Measurements from ENCODE around the gene CIDEB. TPM values are rescaled to one million over a fixed set of nuclear protein-coding genes. Genes with fewer than 3 reads are reported as not detected.

Gene CIDEB
- total RNA-seq, 1 experiment from 2014 or later = 0.48 TPM

DNA sequence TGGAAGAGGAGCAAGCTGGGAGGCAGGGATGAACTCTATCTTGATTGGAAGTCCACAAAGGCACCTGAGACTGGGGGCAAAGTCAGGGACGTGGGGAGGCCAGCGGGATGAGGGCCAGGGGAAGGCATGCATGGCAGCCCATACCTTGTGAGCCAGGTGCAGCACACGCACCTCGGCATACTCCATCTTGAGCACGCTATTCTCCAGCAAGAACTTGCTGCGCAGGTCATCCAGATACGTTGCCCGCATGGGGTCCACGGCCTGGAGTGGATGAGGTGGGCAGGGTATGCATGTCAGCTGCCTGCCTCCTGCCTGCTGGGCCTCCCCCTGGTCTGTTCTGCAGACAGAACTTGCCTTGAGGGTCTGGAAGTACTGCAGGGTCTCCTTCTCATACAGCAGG is 40.3 kb downstream of the CIDEB start:
- DNase-seq = no peak
- no peak overlapping the region for H3K4me3 ChIP-seq (ENCODE audit: insufficient read depth, low read depth, low read length)
- H3K27me3 ChIP-seq (ENCODE audit: control insufficient read depth, insufficient read depth, low read length) = no peaks in the 10 kb centered on the region
- H3K36me3 ChIP-seq (replicated peaks; ENCODE audit: control insufficient read depth, insufficient read depth, low read length) = peaks cover 2% of the 10 kb centered on the region; the same call in 1 of the 2 replicates

DNA sequence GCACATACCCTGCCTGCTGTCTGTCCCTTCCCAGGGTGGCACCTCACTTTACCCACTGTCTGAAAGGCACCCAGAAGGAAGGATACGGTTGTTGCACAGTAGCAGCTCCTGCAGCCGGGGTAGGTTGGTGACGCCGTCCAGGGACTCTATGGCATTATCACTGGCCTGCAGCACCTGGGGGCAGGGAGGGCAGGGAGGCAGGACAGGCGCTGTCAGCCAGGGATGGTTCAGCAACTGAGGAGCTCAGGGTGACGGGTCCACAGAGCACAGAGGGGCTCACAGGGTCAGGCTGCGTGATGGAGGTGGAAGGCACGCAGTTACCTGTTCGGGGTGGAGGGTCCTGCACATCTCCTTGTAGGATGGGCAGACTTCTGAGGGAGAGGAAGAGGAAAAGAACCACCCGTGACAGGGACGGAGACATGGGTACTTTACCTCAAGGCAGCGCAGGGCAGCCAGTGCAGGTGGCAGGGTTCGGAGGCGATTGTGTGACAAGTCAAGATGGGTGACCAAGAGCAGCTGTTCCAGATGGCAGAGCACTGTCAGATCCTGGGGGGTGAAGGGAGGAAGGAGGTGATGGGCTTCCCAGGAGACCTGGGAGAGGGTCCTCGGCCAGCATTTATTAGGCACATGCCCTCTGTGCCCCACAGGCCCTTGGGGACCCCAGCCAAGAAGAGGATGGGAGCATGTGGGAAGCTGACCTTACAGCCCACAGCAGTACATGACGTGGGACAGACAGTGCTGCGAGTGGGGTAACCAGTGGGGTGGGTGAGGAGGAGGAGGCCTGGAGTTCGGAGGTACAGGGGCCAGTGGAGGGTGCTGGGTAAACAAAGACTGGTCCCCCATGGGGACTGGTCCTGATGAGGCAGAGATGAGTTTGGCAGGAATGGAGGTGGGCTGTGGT is 41.2 kb downstream of the CIDEB start:
- peaks cover 2% of the 10 kb centered on the region; the same call in 1 of the 2 replicates for H3K36me3 ChIP-seq (replicated peaks; ENCODE audit: control insufficient read depth, insufficient read depth, low read length)
- no peak overlapping the region for H3K4me3 ChIP-seq (ENCODE audit: insufficient read depth, low read depth, low read length)
- H3K27me3 ChIP-seq (ENCODE audit: control insufficient read depth, insufficient read depth, low read length) = no peaks in the 10 kb centered on the region
- no peak for DNase-seq

DNA sequence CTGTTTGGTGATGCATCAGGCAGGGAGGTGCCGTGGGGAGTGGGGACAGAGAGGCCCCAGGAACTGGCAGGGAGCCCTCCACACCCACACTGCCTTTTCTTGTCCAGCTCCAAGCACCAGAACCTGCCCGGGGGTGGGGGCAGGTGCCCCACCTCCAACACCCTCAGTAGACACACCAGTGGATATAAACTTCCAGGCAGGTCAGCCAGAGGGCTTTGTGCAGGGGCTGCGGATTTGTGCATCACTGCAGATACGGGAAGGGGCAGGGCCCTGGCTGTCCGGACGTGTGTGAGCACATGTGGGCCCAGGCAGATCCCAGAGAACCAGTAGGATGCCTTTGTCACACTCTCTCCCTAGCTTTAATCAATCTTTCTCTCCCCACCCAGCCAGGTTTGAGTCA is 43.5 kb downstream of the CIDEB start:
- peaks cover 2% of the 10 kb centered on the region; the same call in 1 of the 2 replicates for H3K36me3 ChIP-seq (replicated peaks; ENCODE audit: control insufficient read depth, insufficient read depth, low read length)
- H3K27me3 ChIP-seq (ENCODE audit: control insufficient read depth, insufficient read depth, low read length) = no peaks in the 10 kb centered on the region
- H3K4me3 ChIP-seq (ENCODE audit: insufficient read depth, low read depth, low read length) = no peak overlapping the region
- DNase-seq = no peak

GRCh38 chr14:24263848-24264247 is 43.9 kb downstream of the CIDEB start:
- Histone ChIP-seq H3K4me3 (ENCODE audit: insufficient read depth, low read depth, low read length) (no peak overlapping the region), H3K36me3 (replicated peaks; ENCODE audit: control insufficient read depth, insufficient read depth, low read length) (peaks cover 2% of the 10 kb centered on the region; the same call in 1 of the 2 replicates), H3K27me3 (ENCODE audit: control insufficient read depth, insufficient read depth, low read length) (no peaks in the 10 kb centered on the region)
- DNase-seq = no peak

GRCh38 chr14:24262821-24263733 is 44.7 kb downstream of the CIDEB start, which contains the start of gene TGM1:
TGM1 (minus strand) TSS chr14:24263177; CDS start chr14:24262352, 825 bp downstream.
- Histone ChIP-seq H3K36me3 (replicated peaks; ENCODE audit: control insufficient read depth, insufficient read depth, low read length) (peaks cover 2% of the 10 kb centered on the region; the same call in 1 of the 2 replicates), H3K4me3 (ENCODE audit: insufficient read depth, low read depth, low read length) (no peak within 1 kb of the TSS), H3K27me3 (ENCODE audit: control insufficient read depth, insufficient read depth, low read length) (no peaks in the 10 kb centered on the region)
- peak; percentile 84 for DNase-seq

- Histone ChIP-seq H3K4me3 (ENCODE audit: insufficient read depth, low read depth, low read length) (no peak overlapping the region), H3K36me3 (replicated peaks; ENCODE audit: control insufficient read depth, insufficient read depth, low read length) (no peaks in the 10 kb centered on the region), H3K27me3 (ENCODE audit: control insufficient read depth, insufficient read depth, low read length) (no peaks in the 10 kb centered on the region)
- DNase-seq = no peak
These were observed 45.8 kb downstream of the CIDEB start for GRCh38 chr14:24261969-24262327.

GRCh38 chr14:24261256-24261968 is 46.4 kb downstream of the CIDEB start:
- no peaks in the 10 kb centered on the region for H3K36me3 ChIP-seq (replicated peaks; ENCODE audit: control insufficient read depth, insufficient read depth, low read length)
- H3K27me3 ChIP-seq (ENCODE audit: control insufficient read depth, insufficient read depth, low read length) = no peaks in the 10 kb centered on the region
- no peak overlapping the region for H3K4me3 ChIP-seq (ENCODE audit: insufficient read depth, low read depth, low read length)
- no peak for DNase-seq

DNA sequence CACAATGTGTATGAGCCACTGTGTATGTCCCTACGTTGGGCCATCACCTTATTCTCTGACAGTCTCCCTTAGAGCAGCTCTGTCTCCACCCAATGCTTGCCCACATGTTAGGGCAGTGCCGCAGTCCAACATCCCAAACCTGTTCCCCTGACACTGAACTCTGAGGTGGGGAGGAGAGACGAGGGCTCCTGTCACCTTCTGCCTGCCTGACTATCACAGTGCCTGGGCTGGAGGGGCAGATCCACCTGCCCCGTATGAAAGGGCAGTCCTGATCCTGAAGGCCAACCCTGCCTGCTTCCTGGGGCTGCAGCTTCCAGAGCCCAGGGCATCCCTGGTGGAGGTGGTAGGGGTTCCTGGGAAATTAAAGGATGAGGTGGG is 47.0 kb downstream of the CIDEB start:
- H3K36me3 ChIP-seq (replicated peaks; ENCODE audit: control insufficient read depth, insufficient read depth, low read length) = no peaks in the 10 kb centered on the region
- no peak overlapping the region for H3K4me3 ChIP-seq (ENCODE audit: insufficient read depth, low read depth, low read length)
- DNase-seq = no peak
- H3K27me3 ChIP-seq (ENCODE audit: control insufficient read depth, insufficient read depth, low read length) = no peaks in the 10 kb centered on the region

DNA sequence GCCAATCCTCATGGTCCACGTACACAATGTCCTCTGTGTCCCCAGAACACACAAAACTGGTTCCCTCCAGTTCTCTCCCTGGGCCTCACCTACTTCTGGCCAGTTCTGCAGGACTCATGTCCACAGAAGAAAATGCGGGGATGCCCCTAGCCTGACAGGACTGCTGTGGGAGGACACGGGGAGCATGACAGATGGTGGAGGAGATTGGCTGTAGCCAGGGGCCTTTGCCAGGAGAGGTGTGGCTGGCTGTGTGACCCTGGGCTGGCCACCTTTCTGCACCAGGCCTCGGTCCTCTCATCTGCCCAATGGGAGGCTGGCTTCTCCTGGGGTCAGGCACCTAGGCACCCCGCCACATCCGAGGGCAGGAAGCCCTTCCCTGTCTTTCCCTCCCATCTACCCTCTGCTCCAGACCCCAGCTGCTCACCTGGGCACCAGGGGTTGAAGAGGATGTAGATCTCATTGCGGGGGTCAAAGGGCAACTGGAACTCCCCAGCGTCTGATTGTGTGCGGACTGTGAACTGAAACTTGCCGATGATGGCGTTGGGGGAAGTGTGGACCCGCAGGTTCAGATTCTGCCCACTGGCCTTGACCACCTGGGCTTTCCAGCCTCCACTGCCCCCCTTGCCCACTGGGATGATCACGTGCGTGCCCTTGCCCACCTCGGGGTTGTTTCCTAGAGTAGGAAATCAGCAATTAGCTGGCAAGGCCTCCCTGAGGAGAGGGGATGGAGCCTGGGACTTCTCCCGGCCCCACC is 47.6 kb downstream of the CIDEB start:
- no peak for DNase-seq
- H3K27me3 ChIP-seq (ENCODE audit: control insufficient read depth, insufficient read depth, low read length) = no peaks in the 10 kb centered on the region
- no peaks in the 10 kb centered on the region for H3K36me3 ChIP-seq (replicated peaks; ENCODE audit: control insufficient read depth, insufficient read depth, low read length)
- no peak overlapping the region for H3K4me3 ChIP-seq (ENCODE audit: insufficient read depth, low read depth, low read length)

GRCh38 chr14:24259282-24260025 is 48.3 kb downstream of the CIDEB start:
- DNase-seq = no peak
- no peak overlapping the region for H3K4me3 ChIP-seq (ENCODE audit: insufficient read depth, low read depth, low read length)
- no peaks in the 10 kb centered on the region for H3K36me3 ChIP-seq (replicated peaks; ENCODE audit: control insufficient read depth, insufficient read depth, low read length)
- H3K27me3 ChIP-seq (ENCODE audit: control insufficient read depth, insufficient read depth, low read length) = no peaks in the 10 kb centered on the region

- Histone ChIP-seq H3K4me3 (ENCODE audit: insufficient read depth, low read depth, low read length) (no peak overlapping the region), H3K36me3 (replicated peaks; ENCODE audit: control insufficient read depth, insufficient read depth, low read length) (no peaks in the 10 kb centered on the region), H3K27me3 (ENCODE audit: control insufficient read depth, insufficient read depth, low read length) (no peaks in the 10 kb centered on the region)
- DNase-seq = no peak
These were observed 49.1 kb downstream of the CIDEB start for GRCh38 chr14:24258548-24259265.

DNA sequence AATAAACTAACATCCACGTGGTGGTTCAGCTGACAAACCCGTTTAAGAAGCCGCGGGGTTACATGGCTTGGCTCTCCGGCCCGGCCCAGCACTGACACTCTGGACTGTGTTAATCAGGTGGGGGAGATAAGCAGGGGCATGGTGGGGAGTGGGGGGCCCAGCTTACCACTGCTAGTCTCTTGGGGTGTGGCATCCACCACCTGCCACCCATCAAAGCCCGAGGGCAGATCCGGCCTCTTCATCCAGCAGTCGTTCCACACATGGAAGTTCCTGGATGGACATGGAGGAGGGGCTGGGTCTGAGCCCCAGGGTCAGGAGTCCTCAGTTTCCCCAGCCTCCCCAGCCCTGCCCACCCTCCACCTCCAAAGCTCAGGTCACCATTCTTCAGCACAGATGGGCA is 49.7 kb downstream of the CIDEB start:
- Histone ChIP-seq H3K4me3 (ENCODE audit: insufficient read depth, low read depth, low read length) (no peak overlapping the region), H3K36me3 (replicated peaks; ENCODE audit: control insufficient read depth, insufficient read depth, low read length) (no peaks in the 10 kb centered on the region), H3K27me3 (ENCODE audit: control insufficient read depth, insufficient read depth, low read length) (no peaks in the 10 kb centered on the region)
- no peak for DNase-seq

- DNase-seq = no peak
- no peak overlapping the region for H3K4me3 ChIP-seq (ENCODE audit: insufficient read depth, low read depth, low read length)
- H3K36me3 ChIP-seq (replicated peaks; ENCODE audit: control insufficient read depth, insufficient read depth, low read length) = no peaks in the 10 kb centered on the region
- H3K27me3 ChIP-seq (ENCODE audit: control insufficient read depth, insufficient read depth, low read length) = no peaks in the 10 kb centered on the region
These were observed 50.8 kb downstream of the CIDEB start for GRCh38 chr14:24256960-24257359.
